ENCODE measurements around the gene RERE.

The RERE gene

GRCh38 chr1:8427986-8428385 lies 389.5 kb downstream of the RERE start:
- Histone ChIP-seq H3K79me2 (ENCODE audit: control insufficient read depth, low read length) (peaks cover 54% of the 10 kb centered on the region), H3K4me2 (ENCODE audit: low read length) (peak overlapping the region; percentile 85)

GRCh38 chr1:8427493-8427892 lies 389.9 kb downstream of the RERE start:
- TF ChIP-seq CTCF (IDR thresholded peaks at IDR 0.05; ENCODE audit: low read depth, low read length, poor library complexity, severe bottlenecking) (no peak), EZH2phosphoT487 (IDR thresholded peaks at IDR 0.05; ENCODE audit: borderline replicate concordance, low read length) (no peak)
- Histone ChIP-seq H3F3A (ENCODE audit: control insufficient read depth, insufficient read depth) (peaks cover 51% of the 10 kb centered on the region), H3K9me3 (ENCODE audit: control insufficient read depth, insufficient read depth, low read length) (no peaks in the 10 kb centered on the region), H3K4me2 (ENCODE audit: low read length) (peak overlapping the region; percentile 85), H3K4me1 (ENCODE audit: control insufficient read depth, low read length) (peaks cover 86% of the 10 kb centered on the region), H3K9me2 (replicated peaks; ENCODE audit: control insufficient read depth, low read length) (no peaks in the 10 kb centered on the region), H4K20me1 (ENCODE audit: control insufficient read depth, insufficient read depth, low read depth, low read length) (no peaks in the 10 kb centered on the region), H3K27ac (ENCODE audit: low read depth, low read length) (peak overlapping the region; percentile 98), H3K4me3 (ENCODE audit: low read length) (peak overlapping the region; percentile 66), H3K27me3 (ENCODE audit: control insufficient read depth, low read length) (no peaks in the 10 kb centered on the region), H3K79me2 (ENCODE audit: control insufficient read depth, low read length) (peaks cover 59% of the 10 kb centered on the region), H3K36me3 (ENCODE audit: control insufficient read depth, low read length) (peaks cover 31% of the 10 kb centered on the region)

More at GRCh38 chr1:8427986-8428385, 389.5 kb downstream of the RERE start:
- TF ChIP-seq EZH2phosphoT487 (IDR thresholded peaks at IDR 0.05; ENCODE audit: borderline replicate concordance, low read length): no peak
- no peak for TF ChIP-seq CTCF (IDR thresholded peaks at IDR 0.05; ENCODE audit: low read depth, low read length, poor library complexity, severe bottlenecking)
- Histone ChIP-seq H3K27me3 (ENCODE audit: control insufficient read depth, low read length) (no peaks in the 10 kb centered on the region), H3K4me3 (ENCODE audit: low read length) (peak overlapping the region; percentile 66), H4K20me1 (ENCODE audit: control insufficient read depth, insufficient read depth, low read depth, low read length) (no peaks in the 10 kb centered on the region), H3K27ac (ENCODE audit: low read depth, low read length) (peak overlapping the region; percentile 98), H3F3A (ENCODE audit: control insufficient read depth, insufficient read depth) (peaks cover 54% of the 10 kb centered on the region), H3K9me3 (ENCODE audit: control insufficient read depth, insufficient read depth, low read length) (no peaks in the 10 kb centered on the region), H3K36me3 (ENCODE audit: control insufficient read depth, low read length) (peaks cover 26% of the 10 kb centered on the region), H3K9me2 (replicated peaks; ENCODE audit: control insufficient read depth, low read length) (no peaks in the 10 kb centered on the region), H3K4me1 (ENCODE audit: control insufficient read depth, low read length) (peaks cover 86% of the 10 kb centered on the region)

- Histone ChIP-seq H3K27me3 (ENCODE audit: control insufficient read depth, low read length) (no peaks in the 10 kb centered on the region), H3K79me2 (ENCODE audit: control insufficient read depth, low read length) (peaks cover 63% of the 10 kb centered on the region), H3K36me3 (ENCODE audit: control insufficient read depth, low read length) (peaks cover 36% of the 10 kb centered on the region), H3F3A (ENCODE audit: control insufficient read depth, insufficient read depth) (peaks cover 51% of the 10 kb centered on the region), H3K4me1 (ENCODE audit: control insufficient read depth, low read length) (peaks cover 83% of the 10 kb centered on the region), H3K4me2 (ENCODE audit: low read length) (peak overlapping the region; percentile 85), H3K9me3 (ENCODE audit: control insufficient read depth, insufficient read depth, low read length) (no peaks in the 10 kb centered on the region), H4K20me1 (ENCODE audit: control insufficient read depth, insufficient read depth, low read depth, low read length) (peaks cover 1% of the 10 kb centered on the region; the same call in 1 of the 2 replicates), H3K9me2 (replicated peaks; ENCODE audit: control insufficient read depth, low read length) (no peaks in the 10 kb centered on the region), H3K27ac (ENCODE audit: low read depth, low read length) (peak overlapping the region; percentile 98), H3K4me3 (ENCODE audit: low read length) (peak overlapping the region; percentile 61)
- TF ChIP-seq EZH2phosphoT487 (IDR thresholded peaks at IDR 0.05; ENCODE audit: borderline replicate concordance, low read length) (no peak), CTCF (IDR thresholded peaks at IDR 0.05; ENCODE audit: low read depth, low read length, poor library complexity, severe bottlenecking) (no peak)
These were observed 390.4 kb downstream of the RERE start for GRCh38 chr1:8426996-8427395.
